Measurements from ENCODE around the gene LDHD.

The LDHD gene

GRCh38 chr16:75096656-75097055 lies 19.9 kb downstream of the LDHD start:
- no peaks in the 10 kb centered on the region for H3K9me2 ChIP-seq (ENCODE audit: low read depth, low read length)
- no peaks in the 10 kb centered on the region for H3K36me3 ChIP-seq (ENCODE audit: insufficient read depth, low read length)

GRCh38 chr16:75095204-75095621 lies 21.4 kb downstream of the LDHD start:
- Histone ChIP-seq H3K27me3 (ENCODE audit: insufficient read depth, low read length) (0 out of 2 replicates have a peak, but pooled peaks cover 5% of the 10 kb centered on the region), H3K4me2 (ENCODE audit: low read length) (no peak overlapping the region), H3K36me3 (ENCODE audit: insufficient read depth, low read length) (no peaks in the 10 kb centered on the region), H3K9me2 (ENCODE audit: low read depth, low read length) (no peaks in the 10 kb centered on the region), H2AFZ (ENCODE audit: low read length) (no peak overlapping the region), H4K20me1 (ENCODE audit: insufficient read depth, low read length) (no peaks in the 10 kb centered on the region), H3K9ac (ENCODE audit: low read length) (no peak overlapping the region), H3K4me1 (ENCODE audit: insufficient read depth, low read length, severe bottlenecking) (no peaks in the 10 kb centered on the region), H3K27ac (ENCODE audit: low read depth, low read length, poor library complexity, severe bottlenecking) (no peak overlapping the region), H3K4me3 (ENCODE audit: low read depth, low read length, poor library complexity, severe bottlenecking) (no peak overlapping the region), H3K79me2 (ENCODE audit: insufficient read depth, low read length) (no peaks in the 10 kb centered on the region), H3K9me3 (ENCODE audit: low read length) (no peaks in the 10 kb centered on the region), H3F3A (ENCODE audit: insufficient read depth, low read length) (no peaks in the 10 kb centered on the region)
- TF ChIP-seq EZH2 (IDR thresholded peaks at IDR 0.05; ENCODE audit: borderline replicate concordance, low read length): no peak
- TF ChIP-seq CTCF (IDR thresholded peaks at IDR 0.05; ENCODE audit: low read length): no peak

More at GRCh38 chr16:75096656-75097055, 19.9 kb downstream of the LDHD start:
- Histone ChIP-seq H3F3A (ENCODE audit: insufficient read depth, low read length) (no peaks in the 10 kb centered on the region), H3K4me2 (ENCODE audit: low read length) (no peak overlapping the region), H3K27me3 (ENCODE audit: insufficient read depth, low read length) (0 out of 2 replicates have a peak, but pooled peaks cover 5% of the 10 kb centered on the region), H3K4me1 (ENCODE audit: insufficient read depth, low read length, severe bottlenecking) (no peaks in the 10 kb centered on the region), H3K9ac (ENCODE audit: low read length) (no peak overlapping the region), H4K20me1 (ENCODE audit: insufficient read depth, low read length) (no peaks in the 10 kb centered on the region), H3K9me3 (ENCODE audit: low read length) (no peaks in the 10 kb centered on the region), H3K79me2 (ENCODE audit: insufficient read depth, low read length) (no peaks in the 10 kb centered on the region), H3K4me3 (ENCODE audit: low read depth, low read length, poor library complexity, severe bottlenecking) (no peak overlapping the region), H2AFZ (ENCODE audit: low read length) (no peak overlapping the region), H3K27ac (ENCODE audit: low read depth, low read length, poor library complexity, severe bottlenecking) (no peak overlapping the region)
- TF ChIP-seq CTCF (IDR thresholded peaks at IDR 0.05; ENCODE audit: low read length): no peak

- H3K4me1 ChIP-seq (ENCODE audit: insufficient read depth, low read length, severe bottlenecking): no peaks in the 10 kb centered on the region
- no peaks in the 10 kb centered on the region for H3K79me2 ChIP-seq (ENCODE audit: insufficient read depth, low read length)
Measured at GRCh38 chr16:75093598-75094540, 22.7 kb downstream of the LDHD start.

More at GRCh38 chr16:75093598-75094540, 22.7 kb downstream of the LDHD start:
- Histone ChIP-seq H3K36me3 (ENCODE audit: insufficient read depth, low read length) (no peaks in the 10 kb centered on the region), H3K27me3 (ENCODE audit: insufficient read depth, low read length) (0 out of 2 replicates have a peak, but pooled peaks cover 5% of the 10 kb centered on the region), H3K27ac (ENCODE audit: low read depth, low read length, poor library complexity, severe bottlenecking) (no peak overlapping the region), H3K9me2 (ENCODE audit: low read depth, low read length) (no peaks in the 10 kb centered on the region), H4K20me1 (ENCODE audit: insufficient read depth, low read length) (no peaks in the 10 kb centered on the region), H3F3A (ENCODE audit: insufficient read depth, low read length) (no peaks in the 10 kb centered on the region), H3K4me3 (ENCODE audit: low read depth, low read length, poor library complexity, severe bottlenecking) (no peak overlapping the region), H3K4me2 (ENCODE audit: low read length) (no peak overlapping the region), H3K9me3 (ENCODE audit: low read length) (no peaks in the 10 kb centered on the region), H3K9ac (ENCODE audit: low read length) (no peak overlapping the region), H2AFZ (ENCODE audit: low read length) (no peak overlapping the region)
- no peak for TF ChIP-seq EZH2 (IDR thresholded peaks at IDR 0.05; ENCODE audit: borderline replicate concordance, low read length)

All from OCI-LY1 (cell line).